Body of pancreas (tissue), 4 donors: Measurements from ENCODE around the gene BICD1. TPM values are rescaled to one million over a fixed set of nuclear protein-coding genes. Genes with fewer than 3 reads are reported as not detected.

Experiments used
- ATAC-seq: fragments of 150-250 bp; one replicate; pipeline ENCODE4 v1.9.1; 2016
- DNase-seq, 4 donors: peaks; one replicate each; pipeline ENCODE4 v3.0.0-alpha.2; 2019
- H3K27ac ChIP-seq, 4 donors: fragments of 200-600 bp; sonication (generic); 1 replicate in 3 of 4; 2 replicates in 1 of 4; pipeline versions ENCODE4 v1.5.1 to v1.6.1; 2016 to 2019; ENCODE audit warnings: mild to moderate bottlenecking in 1 of 4, mixed read lengths in 1 of 4, moderate library complexity in 1 of 4
- H3K27me3 ChIP-seq, 2 donors: fragments of 200-600 bp; sonication (generic); one replicate each; pipeline ENCODE4 v1.6.0; 2016; ENCODE audit warnings: mild to moderate bottlenecking in 1 of 2
- H3K36me3 ChIP-seq, 2 donors: fragments of 200-600 bp; sonication (generic); replicated peaks in 1 of 2; 2 replicates each; pipeline ENCODE4 v1.5.1; 2016; ENCODE audit warnings: low read depth in 2 of 2; ENCODE audit not compliant: insufficient read depth in 1 of 2
- H3K4me1 ChIP-seq: fragments of 200-600 bp; sonication (generic); one replicate; pipeline ENCODE4 v1.6.0; 2016
- H3K4me3 ChIP-seq, 2 donors: fragments of 200-600 bp; sonication (generic); 1 replicate in 1 of 2; 2 replicates in 1 of 2; pipeline ENCODE4 v1.5.1; 2016 to 2019
- H3K9me3 ChIP-seq, 3 donors: fragments of 200-600 bp; sonication (generic); 1 replicate in 2 of 3; 2 replicates in 1 of 3; pipeline ENCODE4 v1.5.1; 2016
- CTCF ChIP-seq, 7 experiments: fragments of 450-650 bp in 4 of 7; fragments of 200-600 bp in 3 of 7; sonication (generic) in 3 of 7; IDR thresholded peaks; one replicate each; pipeline ENCODE4 v1.5.1; 2016 to 2019; ENCODE audit warnings: antibody characterized with exemption in 7 of 7
- POLR2A ChIP-seq, 3 donors: fragments of 450-650 bp; IDR thresholded peaks; one replicate each; pipeline ENCODE4 v1.6.1; 2016; ENCODE audit warnings: antibody characterized with exemption in 3 of 3, mild to moderate bottlenecking in 2 of 3
- WGBS, 2 donors: methylation state at CpG; one replicate each; pipeline ENCODE4 v1.1.5; 2017; 5-methylcytosine and 5-hydroxymethylcytosine counted together
- intact Hi-C: fragments of 100-400 bp; cut with DNase I; formaldehyde crosslinking; loops from one replicate; pipeline ENCODE4 v1.15.1; 2023
- total RNA-seq, 2 donors: library from RNA; depleted of rRNA; stranded (reverse); fragments of >200 nt; gene quantifications; one replicate each; pipeline ENCODE4 v1.1.0, GENCODE V29; 2016

Gene BICD1
- total RNA-seq, 2 donors from 2014 or later, result 3.0 to 6.2 TPM

- no peak for DNase-seq
- no peaks in the 10 kb centered on the region for H3K4me1 ChIP-seq
- H3K4me3 ChIP-seq, result no peak overlapping the region
- H3K9me3 ChIP-seq, result no peaks in the 10 kb centered on the region
- intact Hi-C loops, result no loop called here
- ATAC-seq, result no peak
- H3K36me3 ChIP-seq, result no peaks in the 10 kb centered on the region
- TF ChIP-seq CTCF (IDR thresholded peaks at IDR 0.05), result no peak
- no peak for TF ChIP-seq POLR2A (IDR thresholded peaks at IDR 0.05)
- no peaks in the 10 kb centered on the region for H3K27me3 ChIP-seq
- 85 to 92% methylated on average over 3 of the region's 3 CpGs for WGBS, 2 donors
- H3K27ac ChIP-seq, result no peak overlapping the region
These were observed 10.7 kb downstream of the BICD1 start for GRCh38 chr12:32117316-32117715.

- H3K9me3 ChIP-seq, result no peaks in the 10 kb centered on the region
- ATAC-seq, result no peak
These were observed 12.2 kb downstream of the BICD1 start for GRCh38 chr12:32118806-32119205.

GRCh38 chr12:32120419-32120818, 13.8 kb downstream of the BICD1 start:
- ATAC-seq (no peak), DNase-seq (no peak)
- 68 to 84% methylated on average over 2 of the region's 2 CpGs for WGBS, 2 donors
- TF ChIP-seq POLR2A (IDR thresholded peaks at IDR 0.05) (no peak), CTCF (IDR thresholded peaks at IDR 0.05) (no peak)
- no peak overlapping the region for H3K4me3 ChIP-seq
- no peaks in the 10 kb centered on the region for H3K36me3 ChIP-seq
- no peaks in the 10 kb centered on the region for H3K9me3 ChIP-seq
- intact Hi-C loops, result no loop called here
- no peaks in the 10 kb centered on the region for H3K27me3 ChIP-seq
- H3K4me1 ChIP-seq, result no peaks in the 10 kb centered on the region
- no peak overlapping the region for H3K27ac ChIP-seq

More at GRCh38 chr12:32118806-32119205, 12.2 kb downstream of the BICD1 start:
- WGBS, 2 donors, result 89 to 95% methylated on average over 5 of the region's 5 CpGs
- intact Hi-C loops, result no loop called here
- no peaks in the 10 kb centered on the region for H3K27me3 ChIP-seq
- DNase-seq, result no peak
- no peak overlapping the region for H3K4me3 ChIP-seq
- no peaks in the 10 kb centered on the region for H3K36me3 ChIP-seq
- H3K4me1 ChIP-seq, result no peaks in the 10 kb centered on the region
- H3K27ac ChIP-seq, result no peak overlapping the region
- TF ChIP-seq POLR2A (IDR thresholded peaks at IDR 0.05), result no peak
- no peak for TF ChIP-seq CTCF (IDR thresholded peaks at IDR 0.05)

GRCh38 chr12:32124637-32125036, 18.0 kb downstream of the BICD1 start:
- no peak overlapping the region for H3K4me3 ChIP-seq
- H3K27me3 ChIP-seq, result no peaks in the 10 kb centered on the region
- H3K4me1 ChIP-seq, result no peaks in the 10 kb centered on the region
- DNase-seq (no peak), ATAC-seq (no peak)
- WGBS, 2 donors, result 63 to 76% methylated on average over 1 of the region's 1 CpG
- intact Hi-C loops, result no loop called here
- no peaks in the 10 kb centered on the region for H3K36me3 ChIP-seq
- no peak for TF ChIP-seq CTCF (IDR thresholded peaks at IDR 0.05)
- TF ChIP-seq POLR2A (IDR thresholded peaks at IDR 0.05), result no peak
- no peak overlapping the region for H3K27ac ChIP-seq
- no peaks in the 10 kb centered on the region for H3K9me3 ChIP-seq

- intact Hi-C loops, result no loop called here
- H3K36me3 ChIP-seq, result no peaks in the 10 kb centered on the region
- 85 to 89% methylated on average over 7 of the region's 7 CpGs for WGBS, 2 donors
- no peak for ATAC-seq
- H3K4me1 ChIP-seq, result no peaks in the 10 kb centered on the region
- DNase-seq, result no peak
- H3K4me3 ChIP-seq, result no peak overlapping the region
- no peak for TF ChIP-seq CTCF (IDR thresholded peaks at IDR 0.05)
- TF ChIP-seq POLR2A (IDR thresholded peaks at IDR 0.05), result no peak
- no peak overlapping the region for H3K27ac ChIP-seq
- no peaks in the 10 kb centered on the region for H3K9me3 ChIP-seq
- no peaks in the 10 kb centered on the region for H3K27me3 ChIP-seq
These were observed 18.9 kb downstream of the BICD1 start for GRCh38 chr12:32125455-32126084.
